GM12864 (cell line): ENCODE data around the gene ATP2B1.
A peak's percentile ranks its signal among the peaks of the same experiment; 100 is the strongest.

Experiments
- DNase-seq: peaks from one replicate; pipeline ENCODE4 v3.0.0-alpha.2; 2011; ENCODE audit warnings: low read depth
- H3K4me3 ChIP-seq: 2 replicates; pipeline ENCODE4 v1.5.1; 2011; ENCODE audit warnings: mild to moderate bottlenecking, low read depth, low read length, control low read depth
- CTCF ChIP-seq: IDR thresholded peaks from 2 replicates; pipeline ENCODE4 v1.5.1; 2011; ENCODE audit warnings: low read depth, mild to moderate bottlenecking, moderate library complexity, low read length, control low read depth, inconsistent platforms; ENCODE audit errors: missing control alignments

The ATP2B1 gene

GRCh38 chr12:89551747-89552146, 156.9 kb downstream of the ATP2B1 start:
- TF ChIP-seq CTCF, result no peak
- no peak for DNase-seq
- H3K4me3 ChIP-seq, result no peak overlapping the region

- no peak for DNase-seq
- no peak overlapping the region for H3K4me3 ChIP-seq
- TF ChIP-seq CTCF, result no peak
Observed at GRCh38 chr12:89547101-89547500, 161.5 kb downstream of the ATP2B1 start.

GRCh38 chr12:89546151-89546550, 162.5 kb downstream of the ATP2B1 start:
- TF ChIP-seq CTCF, result no peak
- no peak for DNase-seq
- H3K4me3 ChIP-seq, result no peak overlapping the region

GRCh38 chr12:89544681-89545184, 163.9 kb downstream of the ATP2B1 start:
- DNase-seq, result no peak
- H3K4me3 ChIP-seq, result no peak overlapping the region
- TF ChIP-seq CTCF, result no peak

GRCh38 chr12:89544022-89544421, 164.6 kb downstream of the ATP2B1 start:
- no peak for TF ChIP-seq CTCF
- H3K4me3 ChIP-seq, result no peak overlapping the region
- DNase-seq, result no peak

- TF ChIP-seq CTCF, result peak; percentile 87
Observed at GRCh38 chr12:89542912-89543592, 165.6 kb downstream of the ATP2B1 start.

GRCh38 chr12:89542236-89542635, 166.4 kb downstream of the ATP2B1 start:
- DNase-seq, result no peak
- no peak overlapping the region for H3K4me3 ChIP-seq
- TF ChIP-seq CTCF, result no peak

More at GRCh38 chr12:89542912-89543592, 165.6 kb downstream of the ATP2B1 start:
- H3K4me3 ChIP-seq, result no peak overlapping the region
- DNase-seq, result no peak
